Vagina (tissue), 2 donors: ENCODE data around the gene NFAT5.

Experiments
- CTCF ChIP-seq, 3 experiments: fragments of 450-650 bp in 2 of 3; fragments of 200-600 bp in 1 of 3; sonication (generic) in 1 of 3; IDR thresholded peaks; one replicate each; pipeline ENCODE4 v1.5.1; 2017 to 2019; ENCODE audit warnings: antibody characterized with exemption in 3 of 3, mild to moderate bottlenecking in 2 of 3, moderate library complexity in 2 of 3
- POLR2A ChIP-seq, 2 donors: fragments of 450-650 bp; IDR thresholded peaks; one replicate each; pipeline ENCODE4 v1.6.1; 2017; ENCODE audit warnings: antibody characterized with exemption in 2 of 2, mild to moderate bottlenecking in 2 of 2, moderate library complexity in 2 of 2

GRCh38 chr16:69717066-69717465 lies 151.3 kb downstream of the NFAT5 start:
- TF ChIP-seq CTCF (IDR thresholded peaks at IDR 0.05) (no peak), POLR2A (IDR thresholded peaks at IDR 0.05) (no peak)
